ENCODE data around the gene NFATC4. TPM values are rescaled to one million over a fixed set of nuclear protein-coding genes. Genes with fewer than 3 reads are reported as not detected.

NFATC4 gene
- total RNA-seq, 1 experiment from 2014 or later: 60.7 TPM

DNA sequence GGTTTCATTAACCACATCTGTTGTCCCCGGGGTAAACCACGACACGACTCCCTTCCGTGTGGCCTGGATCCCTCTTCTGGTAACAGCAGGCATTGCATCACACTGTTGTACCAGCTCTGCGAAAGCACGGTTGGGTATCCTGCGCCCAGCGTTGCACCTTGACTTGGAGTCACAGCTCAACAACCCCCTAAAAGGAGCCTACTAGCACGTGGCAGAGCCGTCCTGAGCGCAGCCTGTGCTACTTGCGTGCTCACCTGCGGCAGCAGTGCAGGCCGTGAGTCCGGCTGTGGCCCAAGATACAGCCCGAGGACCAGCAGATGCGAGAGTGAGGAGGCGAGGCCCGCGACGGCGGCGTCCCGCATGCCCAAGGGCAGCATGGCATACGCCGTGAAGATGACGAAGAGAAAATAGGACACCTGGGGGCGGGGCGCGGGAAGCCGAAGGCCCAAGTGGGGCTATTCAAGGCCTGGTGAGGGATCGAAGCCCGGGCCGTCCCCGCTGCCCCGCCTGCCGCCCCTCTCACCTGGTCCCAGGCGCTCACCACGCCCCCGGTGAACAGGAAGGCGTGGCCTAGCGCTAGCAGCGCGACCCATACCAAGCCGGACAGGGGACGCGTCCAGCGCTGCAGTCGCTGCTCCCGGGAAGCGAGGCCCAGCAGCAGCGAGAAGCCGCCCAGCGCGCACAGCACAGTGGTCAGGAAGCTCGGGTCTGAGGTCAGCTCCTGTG lies 35.6 kb upstream of the NFATC4 start (continued):
- TF ChIP-seq, protein P1, sequence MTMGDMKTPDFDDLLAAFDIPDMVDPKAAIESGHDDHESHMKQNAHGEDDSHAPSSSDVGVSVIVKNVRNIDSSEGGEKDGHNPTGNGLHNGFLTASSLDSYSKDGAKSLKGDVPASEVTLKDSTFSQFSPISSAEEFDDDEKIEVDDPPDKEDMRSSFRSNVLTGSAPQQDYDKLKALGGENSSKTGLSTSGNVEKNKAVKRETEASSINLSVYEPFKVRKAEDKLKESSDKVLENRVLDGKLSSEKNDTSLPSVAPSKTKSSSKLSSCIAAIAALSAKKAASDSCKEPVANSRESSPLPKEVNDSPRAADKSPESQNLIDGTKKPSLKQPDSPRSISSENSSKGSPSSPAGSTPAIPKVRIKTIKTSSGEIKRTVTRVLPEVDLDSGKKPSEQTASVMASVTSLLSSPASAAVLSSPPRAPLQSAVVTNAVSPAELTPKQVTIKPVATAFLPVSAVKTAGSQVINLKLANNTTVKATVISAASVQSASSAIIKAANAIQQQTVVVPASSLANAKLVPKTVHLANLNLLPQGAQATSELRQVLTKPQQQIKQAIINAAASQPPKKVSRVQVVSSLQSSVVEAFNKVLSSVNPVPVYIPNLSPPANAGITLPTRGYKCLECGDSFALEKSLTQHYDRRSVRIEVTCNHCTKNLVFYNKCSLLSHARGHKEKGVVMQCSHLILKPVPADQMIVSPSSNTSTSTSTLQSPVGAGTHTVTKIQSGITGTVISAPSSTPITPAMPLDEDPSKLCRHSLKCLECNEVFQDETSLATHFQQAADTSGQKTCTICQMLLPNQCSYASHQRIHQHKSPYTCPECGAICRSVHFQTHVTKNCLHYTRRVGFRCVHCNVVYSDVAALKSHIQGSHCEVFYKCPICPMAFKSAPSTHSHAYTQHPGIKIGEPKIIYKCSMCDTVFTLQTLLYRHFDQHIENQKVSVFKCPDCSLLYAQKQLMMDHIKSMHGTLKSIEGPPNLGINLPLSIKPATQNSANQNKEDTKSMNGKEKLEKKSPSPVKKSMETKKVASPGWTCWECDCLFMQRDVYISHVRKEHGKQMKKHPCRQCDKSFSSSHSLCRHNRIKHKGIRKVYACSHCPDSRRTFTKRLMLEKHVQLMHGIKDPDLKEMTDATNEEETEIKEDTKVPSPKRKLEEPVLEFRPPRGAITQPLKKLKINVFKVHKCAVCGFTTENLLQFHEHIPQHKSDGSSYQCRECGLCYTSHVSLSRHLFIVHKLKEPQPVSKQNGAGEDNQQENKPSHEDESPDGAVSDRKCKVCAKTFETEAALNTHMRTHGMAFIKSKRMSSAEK (CRISPR knock-in tag; IDR thresholded peaks at IDR 0.05; ENCODE audit: borderline replicate concordance): 0 out of 2 replicates have a peak, but pooled peaks have one; percentile 46
- TF ChIP-seq ZNF263 (CRISPR knock-in tag; IDR thresholded peaks at IDR 0.05; ENCODE audit: low read depth): no peak
- TF ChIP-seq ELF4 (CRISPR knock-in tag; IDR thresholded peaks at IDR 0.05; ENCODE audit: low read depth): peak; percentile 89; the same call in 1 of the 2 replicates
- TF ChIP-seq, protein P2, sequence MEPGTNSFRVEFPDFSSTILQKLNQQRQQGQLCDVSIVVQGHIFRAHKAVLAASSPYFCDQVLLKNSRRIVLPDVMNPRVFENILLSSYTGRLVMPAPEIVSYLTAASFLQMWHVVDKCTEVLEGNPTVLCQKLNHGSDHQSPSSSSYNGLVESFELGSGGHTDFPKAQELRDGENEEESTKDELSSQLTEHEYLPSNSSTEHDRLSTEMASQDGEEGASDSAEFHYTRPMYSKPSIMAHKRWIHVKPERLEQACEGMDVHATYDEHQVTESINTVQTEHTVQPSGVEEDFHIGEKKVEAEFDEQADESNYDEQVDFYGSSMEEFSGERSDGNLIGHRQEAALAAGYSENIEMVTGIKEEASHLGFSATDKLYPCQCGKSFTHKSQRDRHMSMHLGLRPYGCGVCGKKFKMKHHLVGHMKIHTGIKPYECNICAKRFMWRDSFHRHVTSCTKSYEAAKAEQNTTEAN (CRISPR knock-in tag; IDR thresholded peaks at IDR 0.05): peak; percentile 98
- peak; percentile 96 for TF ChIP-seq JUN (CRISPR knock-in tag; IDR thresholded peaks at IDR 0.05)
- TF ChIP-seq, protein P3, sequence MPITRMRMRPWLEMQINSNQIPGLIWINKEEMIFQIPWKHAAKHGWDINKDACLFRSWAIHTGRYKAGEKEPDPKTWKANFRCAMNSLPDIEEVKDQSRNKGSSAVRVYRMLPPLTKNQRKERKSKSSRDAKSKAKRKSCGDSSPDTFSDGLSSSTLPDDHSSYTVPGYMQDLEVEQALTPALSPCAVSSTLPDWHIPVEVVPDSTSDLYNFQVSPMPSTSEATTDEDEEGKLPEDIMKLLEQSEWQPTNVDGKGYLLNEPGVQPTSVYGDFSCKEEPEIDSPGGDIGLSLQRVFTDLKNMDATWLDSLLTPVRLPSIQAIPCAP (CRISPR knock-in tag; IDR thresholded peaks at IDR 0.05): peak; percentile 98
- TF ChIP-seq ZNF317 (CRISPR knock-in tag; IDR thresholded peaks at IDR 0.05; ENCODE audit: borderline replicate concordance, low read depth): peak; percentile 47; the same call in 1 of the 2 replicates
- TF ChIP-seq, protein P4, sequence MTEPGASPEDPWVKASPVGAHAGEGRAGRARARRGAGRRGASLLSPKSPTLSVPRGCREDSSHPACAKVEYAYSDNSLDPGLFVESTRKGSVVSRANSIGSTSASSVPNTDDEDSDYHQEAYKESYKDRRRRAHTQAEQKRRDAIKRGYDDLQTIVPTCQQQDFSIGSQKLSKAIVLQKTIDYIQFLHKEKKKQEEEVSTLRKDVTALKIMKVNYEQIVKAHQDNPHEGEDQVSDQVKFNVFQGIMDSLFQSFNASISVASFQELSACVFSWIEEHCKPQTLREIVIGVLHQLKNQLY (CRISPR knock-in tag; IDR thresholded peaks at IDR 0.05): 0 out of 2 replicates have a peak, but pooled peaks have one; percentile 36
- TF ChIP-seq, protein P5, sequence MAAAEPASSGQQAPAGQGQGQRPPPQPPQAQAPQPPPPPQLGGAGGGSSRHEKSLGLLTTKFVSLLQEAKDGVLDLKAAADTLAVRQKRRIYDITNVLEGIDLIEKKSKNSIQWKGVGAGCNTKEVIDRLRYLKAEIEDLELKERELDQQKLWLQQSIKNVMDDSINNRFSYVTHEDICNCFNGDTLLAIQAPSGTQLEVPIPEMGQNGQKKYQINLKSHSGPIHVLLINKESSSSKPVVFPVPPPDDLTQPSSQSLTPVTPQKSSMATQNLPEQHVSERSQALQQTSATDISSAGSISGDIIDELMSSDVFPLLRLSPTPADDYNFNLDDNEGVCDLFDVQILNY (CRISPR knock-in tag; IDR thresholded peaks at IDR 0.05): peak; percentile 84; the same call in 1 of the 2 replicates
- peak; percentile 97 for TF ChIP-seq CREB1 (CRISPR knock-in tag; IDR thresholded peaks at IDR 0.05)
- TF ChIP-seq, protein P6, sequence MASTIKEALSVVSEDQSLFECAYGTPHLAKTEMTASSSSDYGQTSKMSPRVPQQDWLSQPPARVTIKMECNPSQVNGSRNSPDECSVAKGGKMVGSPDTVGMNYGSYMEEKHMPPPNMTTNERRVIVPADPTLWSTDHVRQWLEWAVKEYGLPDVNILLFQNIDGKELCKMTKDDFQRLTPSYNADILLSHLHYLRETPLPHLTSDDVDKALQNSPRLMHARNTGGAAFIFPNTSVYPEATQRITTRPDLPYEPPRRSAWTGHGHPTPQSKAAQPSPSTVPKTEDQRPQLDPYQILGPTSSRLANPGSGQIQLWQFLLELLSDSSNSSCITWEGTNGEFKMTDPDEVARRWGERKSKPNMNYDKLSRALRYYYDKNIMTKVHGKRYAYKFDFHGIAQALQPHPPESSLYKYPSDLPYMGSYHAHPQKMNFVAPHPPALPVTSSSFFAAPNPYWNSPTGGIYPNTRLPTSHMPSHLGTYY (CRISPR knock-in tag; IDR thresholded peaks at IDR 0.05): no peak
- TF ChIP-seq NFYB (CRISPR knock-in tag; conservative IDR thresholded peaks at IDR 0.05; ENCODE audit: low read depth): peak; percentile 66
- TF ChIP-seq SOX15 (CRISPR knock-in tag; IDR thresholded peaks at IDR 0.05): no peak

DNA sequence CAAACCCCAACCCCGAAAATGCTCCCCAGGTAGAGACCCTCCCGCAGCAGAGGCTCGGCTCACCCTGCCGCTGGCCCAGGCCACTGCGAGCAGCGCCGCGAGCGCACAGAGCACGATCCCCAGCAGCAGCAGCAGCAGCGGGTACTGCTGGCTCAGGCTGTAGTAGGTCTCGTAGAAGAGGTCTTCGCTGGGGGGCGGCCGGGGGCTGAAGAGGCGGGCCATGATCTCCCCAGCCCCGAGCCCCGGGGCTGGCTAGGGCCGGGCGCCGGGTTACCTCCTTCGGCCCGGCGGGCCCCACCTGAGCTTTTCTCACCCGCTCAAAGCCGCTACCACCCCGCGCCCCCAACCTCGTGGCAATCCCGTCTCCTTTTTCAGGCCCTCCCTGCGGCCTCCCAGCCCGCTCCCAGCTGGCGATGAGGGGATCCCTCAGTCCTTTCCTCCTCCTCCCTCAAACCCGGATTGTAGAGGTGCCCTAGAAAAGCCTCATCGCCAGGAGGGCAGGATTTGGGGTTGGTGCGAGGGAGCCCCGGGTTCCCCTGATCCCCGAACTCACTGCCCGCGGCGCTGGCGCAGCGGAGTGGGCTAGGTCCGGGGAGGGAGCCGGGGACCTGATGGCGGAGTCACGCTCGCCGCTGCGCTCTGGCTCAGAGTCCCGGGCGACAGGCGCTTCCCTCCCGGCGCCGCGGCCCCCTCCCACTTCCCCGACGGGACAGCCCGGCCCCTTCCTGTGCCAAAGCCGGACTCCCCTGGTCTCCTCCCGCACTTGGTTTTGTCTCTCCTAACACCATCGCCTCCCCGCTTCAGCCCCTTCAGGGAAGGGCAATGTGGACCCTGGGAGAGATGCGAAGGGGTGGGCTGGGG lies 33.3 kb upstream of the NFATC4 start, which contains the start of gene ADCY4:
Gene ADCY4, minus strand, starts transcription at position 641 of the 861 bp plus-strand sequence. Its CDS starts 419 bp downstream, at position 222.
- Mint-ChIP-seq H3K27ac (no peak within 1 kb of the TSS), H3K4me3 (peak within 1 kb of the TSS; percentile 78), H3K9me3 (no peaks in the 10 kb centered on the region), H3K27me3 (ENCODE audit: low read depth) (peaks cover 100% of the 10 kb centered on the region), H3K4me1 (peaks cover 24% of the 10 kb centered on the region), H3K36me3 (no peaks in the 10 kb centered on the region)
- DNase-seq (ENCODE audit: low spot score) (peak; percentile 41), ATAC-seq (peak; percentile 5; the same call in 1 of the 2 replicates)
- ChIA-PET CTCF (interaction anchor here (0.6 to 17.1 kb wide), 18 partner anchors 7 to 107 kb away, joined by 3 to 518 read pairs (median 24); partner anchors contain the start of genes CBLN3, CIDEB, KHNYN and LTB4R), POLR2A (no interaction called here)
- TF ChIP-seq JAZF1 (CRISPR knock-in tag; IDR thresholded peaks at IDR 0.05) (no peak), MXD4 (CRISPR knock-in tag; IDR thresholded peaks at IDR 0.05; ENCODE audit: borderline replicate concordance) (no peak), FOXP1 (CRISPR knock-in tag; IDR thresholded peaks at IDR 0.05; ENCODE audit: borderline replicate concordance) (0 out of 2 replicates have a peak, but pooled peaks have one; percentile 26)
- TF ChIP-seq, protein P7, sequence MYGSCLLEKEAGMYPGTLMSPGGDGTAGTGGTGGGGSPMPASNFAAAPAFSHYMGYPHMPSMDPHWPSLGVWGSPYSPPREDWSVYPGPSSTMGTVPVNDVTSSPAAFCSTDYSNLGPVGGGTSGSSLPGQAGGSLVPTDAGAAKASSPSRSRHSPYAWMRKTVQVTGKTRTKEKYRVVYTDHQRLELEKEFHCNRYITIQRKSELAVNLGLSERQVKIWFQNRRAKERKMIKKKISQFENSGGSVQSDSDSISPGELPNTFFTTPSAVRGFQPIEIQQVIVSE (CRISPR knock-in tag; IDR thresholded peaks at IDR 0.05; ENCODE audit: borderline replicate concordance): no peak
- TF ChIP-seq, protein P8, sequence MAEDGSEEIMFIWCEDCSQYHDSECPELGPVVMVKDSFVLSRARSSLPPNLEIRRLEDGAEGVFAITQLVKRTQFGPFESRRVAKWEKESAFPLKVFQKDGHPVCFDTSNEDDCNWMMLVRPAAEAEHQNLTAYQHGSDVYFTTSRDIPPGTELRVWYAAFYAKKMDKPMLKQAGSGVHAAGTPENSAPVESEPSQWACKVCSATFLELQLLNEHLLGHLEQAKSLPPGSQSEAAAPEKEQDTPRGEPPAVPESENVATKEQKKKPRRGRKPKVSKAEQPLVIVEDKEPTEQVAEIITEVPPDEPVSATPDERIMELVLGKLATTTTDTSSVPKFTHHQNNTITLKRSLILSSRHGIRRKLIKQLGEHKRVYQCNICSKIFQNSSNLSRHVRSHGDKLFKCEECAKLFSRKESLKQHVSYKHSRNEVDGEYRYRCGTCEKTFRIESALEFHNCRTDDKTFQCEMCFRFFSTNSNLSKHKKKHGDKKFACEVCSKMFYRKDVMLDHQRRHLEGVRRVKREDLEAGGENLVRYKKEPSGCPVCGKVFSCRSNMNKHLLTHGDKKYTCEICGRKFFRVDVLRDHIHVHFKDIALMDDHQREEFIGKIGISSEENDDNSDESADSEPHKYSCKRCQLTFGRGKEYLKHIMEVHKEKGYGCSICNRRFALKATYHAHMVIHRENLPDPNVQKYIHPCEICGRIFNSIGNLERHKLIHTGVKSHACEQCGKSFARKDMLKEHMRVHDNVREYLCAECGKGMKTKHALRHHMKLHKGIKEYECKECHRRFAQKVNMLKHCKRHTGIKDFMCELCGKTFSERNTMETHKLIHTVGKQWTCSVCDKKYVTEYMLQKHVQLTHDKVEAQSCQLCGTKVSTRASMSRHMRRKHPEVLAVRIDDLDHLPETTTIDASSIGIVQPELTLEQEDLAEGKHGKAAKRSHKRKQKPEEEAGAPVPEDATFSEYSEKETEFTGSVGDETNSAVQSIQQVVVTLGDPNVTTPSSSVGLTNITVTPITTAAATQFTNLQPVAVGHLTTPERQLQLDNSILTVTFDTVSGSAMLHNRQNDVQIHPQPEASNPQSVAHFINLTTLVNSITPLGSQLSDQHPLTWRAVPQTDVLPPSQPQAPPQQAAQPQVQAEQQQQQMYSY (CRISPR knock-in tag; IDR thresholded peaks at IDR 0.05): 0 out of 2 replicates have a peak, but pooled peaks have one; percentile 32
